ENCODE results near the gene BCO2.
"Not testable (repeated sequence)": the region's sequence is repeated elsewhere in the genome, so short reads cannot be mapped to it uniquely, and the experiment has no call there.

Gene BCO2

GRCh38 chr11:112166562-112166961 lies 8.8 kb upstream of the BCO2 start:
- DNase-seq (ENCODE audit: low read depth): no peak

GRCh38 chr11:112167145-112167544 lies 8.2 kb upstream of the BCO2 start, which contains the start of gene TEX12:
TSS of gene TEX12 (plus strand) at chr11:112167372. CDS start at chr11:112169269, 1,897 bp downstream.
- no peak for DNase-seq (ENCODE audit: low read depth)

- DNase-seq (ENCODE audit: low read depth): no peak
Observed at GRCh38 chr11:112172362-112172994, 2.8 kb upstream of the BCO2 start.

- DNase-seq (ENCODE audit: low read depth): no peak
Observed at GRCh38 chr11:112173152-112173551, 2.2 kb upstream of the BCO2 start.

- no peak for DNase-seq (ENCODE audit: low read depth)
Observed at GRCh38 chr11:112175599-112175952, 264 bp downstream of the BCO2 start.

GRCh38 chr11:112176077-112176476 lies 765 bp downstream of the BCO2 start:
- DNase-seq (ENCODE audit: low read depth): no peak

GRCh38 chr11:112177589-112177988 lies 2.3 kb downstream of the BCO2 start:
- no peak for DNase-seq (ENCODE audit: low read depth)

GRCh38 chr11:112178428-112178827 lies 3.1 kb downstream of the BCO2 start:
- DNase-seq (ENCODE audit: low read depth): no peak

- DNase-seq (ENCODE audit: low read depth): no peak
Observed at GRCh38 chr11:112178936-112179335, 3.6 kb downstream of the BCO2 start.

- DNase-seq (ENCODE audit: low read depth): no peak
Observed at GRCh38 chr11:112179601-112180000, 4.3 kb downstream of the BCO2 start.

GRCh38 chr11:112182867-112183266 lies 7.6 kb downstream of the BCO2 start:
- no peak for DNase-seq (ENCODE audit: low read depth)

GRCh38 chr11:112185883-112186282 lies 10.6 kb downstream of the BCO2 start:
- DNase-seq (ENCODE audit: low read depth): no peak

- no peak for DNase-seq (ENCODE audit: low read depth)
Observed at GRCh38 chr11:112186304-112186703, 11.0 kb downstream of the BCO2 start.

- DNase-seq (ENCODE audit: low read depth): not testable (repeated sequence)
Observed at GRCh38 chr11:112195113-112195512, 19.8 kb downstream of the BCO2 start.

GRCh38 chr11:112195951-112196351 lies 20.6 kb downstream of the BCO2 start:
- DNase-seq (ENCODE audit: low read depth): no peak

GRCh38 chr11:112196519-112197087 lies 21.3 kb downstream of the BCO2 start:
- DNase-seq (ENCODE audit: low read depth): no peak

- DNase-seq (ENCODE audit: low read depth): not testable (repeated sequence)
Observed at GRCh38 chr11:112199101-112199500, 23.8 kb downstream of the BCO2 start.

- DNase-seq (ENCODE audit: low read depth): no peak
Observed at GRCh38 chr11:112200252-112200651, 24.9 kb downstream of the BCO2 start.

- DNase-seq (ENCODE audit: low read depth): no peak
Observed at GRCh38 chr11:112206071-112206470, 30.8 kb downstream of the BCO2 start.

- no peak for DNase-seq (ENCODE audit: low read depth)
Observed at GRCh38 chr11:112210890-112211289, 35.6 kb downstream of the BCO2 start.

- DNase-seq (ENCODE audit: low read depth): no peak
Observed at GRCh38 chr11:112211536-112211935, 36.2 kb downstream of the BCO2 start.

GRCh38 chr11:112212290-112212689 lies 37.0 kb downstream of the BCO2 start:
- no peak for DNase-seq (ENCODE audit: low read depth)

- DNase-seq (ENCODE audit: low read depth): no peak
Observed at GRCh38 chr11:112212710-112213109, 37.4 kb downstream of the BCO2 start.

- no peak for DNase-seq (ENCODE audit: low read depth)
Observed at GRCh38 chr11:112213753-112214152, 38.4 kb downstream of the BCO2 start.

Measured in stimulated activated CD8-positive, alpha-beta memory T cell treated with anti-CD3 and anti-CD28 coated beads, Interleukin-4, amount 100 ng/mL, for 24 hours (primary cell).